NCI-H226 (cell line): Measurements from ENCODE around the gene PHRF1.

Experiments
- DNase-seq: peaks from one replicate; pipeline ENCODE4 v3.0.0-alpha.2; 2015

PHRF1 gene

GRCh38 chr11:616320-617198, 40.3 kb downstream of the PHRF1 start:
- no peak for DNase-seq

- DNase-seq, result no peak
Observed at GRCh38 chr11:617199-617911, 41.1 kb downstream of the PHRF1 start.

- DNase-seq, result no peak
Observed at GRCh38 chr11:617912-618682, 41.8 kb downstream of the PHRF1 start.

- DNase-seq, result no peak
Observed at GRCh38 chr11:618856-619627, 42.8 kb downstream of the PHRF1 start.

- DNase-seq, result no peak
Observed at GRCh38 chr11:619628-620050, 43.4 kb downstream of the PHRF1 start.

GRCh38 chr11:620201-620600, 43.9 kb downstream of the PHRF1 start:
- no peak for DNase-seq

GRCh38 chr11:620935-621814, 44.9 kb downstream of the PHRF1 start:
- no peak for DNase-seq

- no peak for DNase-seq
Observed at GRCh38 chr11:621838-622237, 45.6 kb downstream of the PHRF1 start.

- DNase-seq, result no peak
Observed at GRCh38 chr11:623349-623869, 47.1 kb downstream of the PHRF1 start.

GRCh38 chr11:623999-624704, 47.9 kb downstream of the PHRF1 start:
- peak; percentile 43 for DNase-seq

GRCh38 chr11:624705-625635, 48.7 kb downstream of the PHRF1 start, which contains the start of gene CDHR5:
Gene CDHR5 (minus strand): TSS chr11:624955. CDS start chr11:624902, 53 bp downstream.
- DNase-seq, result peak; percentile 4

- no peak for DNase-seq
Observed at GRCh38 chr11:625636-626268, 49.5 kb downstream of the PHRF1 start.

GRCh38 chr11:626475-627307, 50.4 kb downstream of the PHRF1 start, which contains the start of gene SCT:
Gene SCT (minus strand): TSS chr11:627181. CDS start chr11:627143, 38 bp downstream.
- no peak for DNase-seq

- DNase-seq, result no peak
Observed at GRCh38 chr11:627308-627576, 51.0 kb downstream of the PHRF1 start.

GRCh38 chr11:628056-628455, 51.8 kb downstream of the PHRF1 start:
- DNase-seq, result no peak

GRCh38 chr11:629237-629583, 52.9 kb downstream of the PHRF1 start:
- DNase-seq, result no peak

GRCh38 chr11:630871-631270, 54.6 kb downstream of the PHRF1 start:
- DNase-seq, result no peak

- no peak for DNase-seq
Observed at GRCh38 chr11:635945-636510, 59.8 kb downstream of the PHRF1 start.
